GM12878 (cell line): ENCODE measurements around the gene AXIN1. TPM values are rescaled to one million over a fixed set of nuclear protein-coding genes. Genes with fewer than 3 reads are reported as not detected.

Experiments
- ATAC-seq: fragments of 200-7000 bp; cut with Tn5 transposase; 3 replicates; pipeline ENCODE4 v1.9.1; 2020; ENCODE audit warnings: mild to moderate bottlenecking, moderate library complexity
- BruUV-seq: library from RNA; stranded (reverse); fragments of 400-500 nt; replicated peaks from 2 replicates; lab custom pipeline; 2021; lab: Mats Ljungman, UMichigan
- CTCF ChIA-PET: fragments of 300-600 bp; sonication (Branson Sonifier 250); formaldehyde crosslinking; extraction: SDS; loops from one replicate; lab custom pipeline; 2021; ENCODE audit warnings: inconsistent platforms; lab: Yijun Ruan, JAX
- POLR2A ChIA-PET: fragments of 350-600 bp; formaldehyde crosslinking; extraction: SDS; loops from one replicate; lab custom pipeline; 2021; ENCODE audit warnings: inconsistent platforms; lab: Charles Lee
- RAD21 ChIA-PET: fragments of 300-600 bp; sonication (Branson Sonifier 250); formaldehyde crosslinking; loops from one replicate; lab custom pipeline; 2023; ENCODE audit warnings: antibody characterized with exemption; ENCODE audit not compliant: unreplicated experiment; lab: Charles Lee
- SMC1A ChIA-PET: fragments of 300-600 bp; sonication (Branson Sonifier 250); formaldehyde crosslinking; loops from one replicate; lab custom pipeline; 2023; ENCODE audit not compliant: unreplicated experiment, uncharacterized antibody; lab: Charles Lee
- DNase-seq: peaks from one replicate; pipeline ENCODE4 v3.0.0-alpha.2; 2011; ENCODE audit warnings: low read depth, low spot score
- FAIRE-seq: peaks from 3 replicates; lab custom pipeline; 2011; peaks lifted over from hg19 to GRCh38; lab: Jason Lieb, UNC
- H2AFZ ChIP-seq: 2 replicates; pipeline ENCODE4 v1.6.0; 2011; ENCODE audit warnings: low read depth, low read length, control low read depth; ENCODE audit not compliant: control insufficient read depth
- H3K27ac ChIP-seq: 2 replicates; pipeline ENCODE4 v1.5.1; 2011; ENCODE audit warnings: control low read depth; ENCODE audit not compliant: control insufficient read depth, insufficient read depth
- H3K27me3 ChIP-seq, 2 experiments: replicated peaks in 1 of 2; 2 replicates each; pipeline versions ENCODE4 v1.6.0 to v1.6.1; 2011; ENCODE audit warnings: low read length in 1 of 2; ENCODE audit not compliant: control insufficient read depth in 2 of 2, insufficient read depth in 2 of 2
- H3K36me3 ChIP-seq, 2 experiments: 2 replicates each; pipeline ENCODE4 v1.5.1; 2011; ENCODE audit warnings: low read length in 1 of 2; ENCODE audit not compliant: control insufficient read depth in 2 of 2, insufficient read depth in 2 of 2
- H3K4me1 ChIP-seq: 2 replicates; pipeline ENCODE4 v1.6.1; 2011; ENCODE audit warnings: mild to moderate bottlenecking, low read length, moderate library complexity, mixed read lengths; ENCODE audit not compliant: control insufficient read depth, insufficient read depth
- H3K4me2 ChIP-seq: 2 replicates; pipeline ENCODE4 v1.6.0; 2011; ENCODE audit warnings: control low read depth; ENCODE audit not compliant: control insufficient read depth, insufficient read depth
- H3K4me3 ChIP-seq: fragments of 200-600 bp; sonication (generic); 2 replicates; pipeline ENCODE4 v1.5.1; 2016
- H3K79me2 ChIP-seq: 2 replicates; pipeline ENCODE4 v1.6.0; 2011; ENCODE audit warnings: low read length; ENCODE audit not compliant: control insufficient read depth, insufficient read depth
- H3K9ac ChIP-seq: 2 replicates; pipeline ENCODE4 v1.8.0; 2011; ENCODE audit warnings: low read length, control low read depth, mixed read lengths; ENCODE audit not compliant: control insufficient read depth, insufficient read depth
- H3K9me3 ChIP-seq: replicated peaks from 3 replicates; pipeline ENCODE4 v1.5.1; 2011; ENCODE audit warnings: mild to moderate bottlenecking, low read length; ENCODE audit not compliant: control insufficient read depth, insufficient read depth
- H4K20me1 ChIP-seq: 2 replicates; pipeline ENCODE4 v1.6.0; 2011; ENCODE audit not compliant: control insufficient read depth, insufficient read depth
- MYB ChIP-seq: fragments of 150-350 bp; IDR thresholded peaks from 2 replicates; pipeline ENCODE4 v1.6.1; 2014; ENCODE audit warnings: mild to moderate bottlenecking, low read depth, low read length, borderline replicate concordance
- NR2F1 ChIP-seq: fragments of 450-650 bp; conservative IDR thresholded peaks from 2 replicates; pipeline ENCODE4 v1.6.1; 2017; ENCODE audit warnings: mild to moderate bottlenecking
- RUNX3 ChIP-seq: IDR thresholded peaks from 2 replicates; pipeline ENCODE4 v1.6.1; 2012; ENCODE audit warnings: low read length, inconsistent platforms
- WGBS: methylation state at CpG from one replicate; pipeline ENCODE4 v1.1.6; 2016; ENCODE audit warnings: low lambda C conversion rate; ENCODE audit not compliant: insufficient replicate concordance, insufficient coverage; ENCODE audit errors: missing lambda C conversion rate; 5-methylcytosine and 5-hydroxymethylcytosine counted together
- in situ Hi-C: fragments of 300-500 bp; cut with MboI; formaldehyde crosslinking; loops from 9 replicates; pipeline ENCODE4 v1.14.3; 2018; ENCODE audit warnings: mixed read lengths
- intact Hi-C: fragments of 100-400 bp; cut with micrococcal nuclease; formaldehyde crosslinking; loops from one replicate; pipeline ENCODE4 v1.14.2; 2022; ENCODE audit not compliant: unreplicated experiment
- polyA plus RNA-seq, 11 experiments: library from polyadenylated mRNA; depleted of rRNA in 4 of 11; unstranded in 6 of 11; stranded (reverse) in 5 of 11; fragments of >200 nt; fragmentation: Nextera tagmentation in 4 of 11; fragmentation: Illumina TruSeq in 1 of 11; extraction: Ambion mirVana in 4 of 11; extraction: Trizol in 1 of 11; gene quantifications; 1 replicate in 1 of 11; 2 replicates in 10 of 11; pipeline versions ENCODE4 v1.2.1 to v1.2.3, GENCODE V29; 2011 to 2016; ENCODE audit warnings: inconsistent platforms in 2 of 11, missing spikeins in 2 of 11, low read depth in 1 of 11
- total RNA-seq, 4 experiments: library from RNA; depleted of rRNA in 3 of 4; stranded (reverse); fragments of >200 nt in 3 of 4; fragmentation: Illumina TruSeq in 1 of 4; extraction: Trizol in 1 of 4; gene quantifications; 2 replicates each; pipeline versions ENCODE4 v1.2.1 to v1.2.3, GENCODE V29; 2013 to 2021

Gene AXIN1
- total and polyA plus RNA-seq, 10 of the 15 experiments (the other 5 are each of a cell fraction or from before 2014, with no cell fraction given), result 0.26 to 27.1 (median 7.7) TPM

GRCh38 chr16:325375-326145 lies 27.0 kb downstream of the AXIN1 start:
- Histone ChIP-seq H3K4me1 (peaks cover 27% of the 10 kb centered on the region), H2AFZ (peak overlapping the region; percentile 45), H3K36me3 (peaks cover 0 to 1% of the 10 kb centered on the region in 2 experiments; a peak in 2 of 4 replicates), H4K20me1 (no peaks in the 10 kb centered on the region), H3K9me3 (no peaks in the 10 kb centered on the region), H3K4me2 (peak overlapping the region; percentile 97), H3K79me2 (peaks cover 19% of the 10 kb centered on the region), H3K4me3 (peak overlapping the region; percentile 68), H3K27me3 (no peaks in the 10 kb centered on the region), H3K27ac (peak overlapping the region; percentile 69), H3K9ac (peak overlapping the region; percentile 51)
- TF ChIP-seq RUNX3, result peak; percentile 36; the same call in 1 of the 2 replicates
- 0 out of 2 replicates have a peak, but pooled peaks have one; percentile 6 for TF ChIP-seq NR2F1
- TF ChIP-seq MYB, result no peak
- FAIRE-seq (no peak), DNase-seq (no peak), ATAC-seq (no peak; the same call in 2 of the 3 replicates)
- intact Hi-C loops, result no loop called here
- no TSS peak for BruUV-seq
- 77% methylated on average over 28 of the region's 28 CpGs for WGBS
- ChIA-PET RAD21 (interaction anchor here (1.1 kb wide), 1 partner anchor 23 kb away, joined by 4 read pairs; no protein-coding TSS in a partner anchor), CTCF (interaction anchor here (0.7 kb wide), 1 partner anchor 218 kb away, joined by 5 read pairs; no protein-coding TSS in a partner anchor), SMC1A (interaction anchor here (2.5 kb wide), 1 partner anchor 24 kb away, joined by 9 read pairs; no protein-coding TSS in a partner anchor), POLR2A (interaction anchor here (0.7 kb wide), 1 partner anchor 26 kb away, joined by 6 read pairs; no protein-coding TSS in a partner anchor)
- in situ Hi-C loops, result no loop called here
